Keratinocyte (primary cell): ENCODE data around the gene IRAK3. TPM values are rescaled to one million over a fixed set of nuclear protein-coding genes. Genes with fewer than 3 reads are reported as not detected.

ENCODE experiments used
- DNase-seq: peaks from one replicate; pipeline ENCODE4 v3.0.0-alpha.2; 2011; ENCODE audit warnings: low read depth, missing footprints, low spot score
- FAIRE-seq: peaks from 2 replicates; lab custom pipeline; 2011; peaks lifted over from hg19 to GRCh38; lab: Jason Lieb, UNC
- H2AFZ ChIP-seq: 2 replicates; pipeline ENCODE4 v1.6.0; 2012; ENCODE audit warnings: low read length, control low read depth, inconsistent platforms; ENCODE audit not compliant: control insufficient read depth
- H3K27ac ChIP-seq: 2 replicates; pipeline ENCODE4 v1.5.1; 2011; ENCODE audit warnings: low read length; ENCODE audit not compliant: control insufficient read depth, insufficient read depth
- H3K27me3 ChIP-seq: 3 replicates; pipeline ENCODE4 v1.6.0; 2011; ENCODE audit warnings: low read length; ENCODE audit not compliant: control insufficient read depth, insufficient read depth; ENCODE audit errors: extremely low read depth
- H3K36me3 ChIP-seq, 2 experiments: 2 replicates in 1 of 2; 3 replicates in 1 of 2; pipeline ENCODE4 v1.5.1; 2011; ENCODE audit warnings: low read length in 2 of 2, mild to moderate bottlenecking in 1 of 2; ENCODE audit not compliant: control insufficient read depth in 2 of 2, insufficient read depth in 2 of 2; ENCODE audit errors: extremely low read depth in 1 of 2
- H3K4me1 ChIP-seq: 3 replicates; pipeline ENCODE4 v1.5.1; 2011; ENCODE audit warnings: low read length; ENCODE audit not compliant: control insufficient read depth, insufficient read depth; ENCODE audit errors: extremely low read depth
- H3K4me2 ChIP-seq: 3 replicates; pipeline ENCODE4 v1.6.0; 2011; ENCODE audit warnings: low read depth, low read length; ENCODE audit not compliant: control insufficient read depth, insufficient read depth; ENCODE audit errors: extremely low read depth
- H3K4me3 ChIP-seq, 3 experiments: fragments of 200-600 bp in 1 of 3; sonication (generic) in 1 of 3; 2 replicates in 2 of 3; 3 replicates in 1 of 3; pipeline ENCODE4 v1.5.1; 2011 to 2016; ENCODE audit warnings: low read length in 3 of 3, mild to moderate bottlenecking in 3 of 3, control low read depth in 2 of 3, inconsistent platforms in 1 of 3, low read depth in 1 of 3, mixed read lengths in 1 of 3, mixed run types in 1 of 3, moderate library complexity in 1 of 3; ENCODE audit not compliant: control insufficient read depth in 2 of 3, insufficient read depth in 2 of 3; ENCODE audit errors: extremely low read depth in 1 of 3
- H3K79me2 ChIP-seq: 2 replicates; pipeline ENCODE4 v1.6.0; 2012; ENCODE audit warnings: low read length; ENCODE audit not compliant: control insufficient read depth, insufficient read depth
- H3K9ac ChIP-seq: 3 replicates; pipeline ENCODE4 v1.6.0; 2011; ENCODE audit warnings: low read length; ENCODE audit not compliant: control insufficient read depth, insufficient read depth; ENCODE audit errors: extremely low read depth
- H3K9me1 ChIP-seq: 3 replicates; pipeline ENCODE4 v1.6.0; 2011; ENCODE audit warnings: low read length; ENCODE audit not compliant: control insufficient read depth, insufficient read depth; ENCODE audit errors: extremely low read depth
- H3K9me3 ChIP-seq: 2 replicates; pipeline ENCODE4 v1.5.1; 2012; ENCODE audit warnings: low read depth, low read length; ENCODE audit not compliant: control insufficient read depth
- H4K20me1 ChIP-seq: 3 replicates; pipeline ENCODE4 v1.6.0; 2011; ENCODE audit warnings: low read length; ENCODE audit not compliant: control insufficient read depth, insufficient read depth; ENCODE audit errors: extremely low read depth
- EZH2 ChIP-seq: IDR thresholded peaks from one replicate; pipeline ENCODE4 v1.6.1; 2012; ENCODE audit warnings: inconsistent platforms, mild to moderate bottlenecking, low read length, moderate library complexity
- dilution Hi-C: fragments of 300-500 bp; cut with MboI; formaldehyde crosslinking; loops from one replicate; pipeline ENCODE4 v1.7.0; 2020; ENCODE audit warnings: low sequenced_read_pairs; ENCODE audit not compliant: extremely low pct_ligation_motif_present
- polyA plus RNA-seq, 5 experiments: library from polyadenylated mRNA; depleted of rRNA in 3 of 5; stranded (reverse) in 3 of 5; stranded (forward) in 1 of 5; unstranded in 1 of 5; fragments of >200 nt; gene quantifications; 1 replicate in 1 of 5; 2 replicates in 3 of 5; 3 replicates in 1 of 5; pipeline versions ENCODE4 v1.2.1 to v1.2.3, GENCODE V29; 2011 to 2012; ENCODE audit warnings: missing spikeins in 2 of 5, low read depth in 1 of 5, low replicate concordance in 1 of 5
- TF ChIP-seq, protein P1 (sequence below), 3 experiments: IDR thresholded peaks in 1 of 3; conservative IDR thresholded peaks in 1 of 3; optimal IDR thresholded peaks in 1 of 3; 2 replicates in 2 of 3; 3 replicates in 1 of 3; pipeline versions ENCODE3 to v1.5.1; 2011; ENCODE audit warnings: low read length in 3 of 3, mild to moderate bottlenecking in 3 of 3, moderate library complexity in 2 of 3, control low read depth in 1 of 3, inconsistent platforms in 1 of 3; ENCODE audit not compliant: insufficient read depth in 2 of 3; ENCODE audit errors: extremely low read depth in 1 of 3

Gene IRAK3
- polyA plus RNA-seq, 1 donor (not counting 4 experiments of a cell fraction or from before 2014, with no cell fraction given), result 0.07 TPM

DNA sequence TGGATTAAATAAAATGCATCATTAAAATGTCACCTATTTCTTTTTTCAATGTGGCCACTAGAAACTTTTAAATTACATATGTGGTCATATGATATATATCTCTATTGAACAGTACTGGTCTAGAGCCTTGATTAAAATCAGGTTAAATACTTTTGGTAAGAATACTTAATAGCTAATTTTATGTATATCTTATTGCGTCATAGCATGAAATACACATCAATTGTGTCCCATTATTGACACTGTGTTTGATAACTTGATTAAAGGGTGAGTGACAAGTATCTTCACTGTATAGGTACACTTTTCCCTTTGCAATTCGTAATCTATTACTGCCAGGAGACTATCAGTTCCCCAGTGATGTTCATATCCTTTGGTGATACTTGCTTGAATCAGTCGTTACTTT lies 108.9 kb downstream of the IRAK3 start:
- Histone ChIP-seq H3K27ac (no peak overlapping the region), H2AFZ (no peak overlapping the region), H3K27me3 (peaks cover 8% of the 10 kb centered on the region), H4K20me1 (no peaks in the 10 kb centered on the region), H3K9me1 (no peaks in the 10 kb centered on the region), H3K9me3 (no peaks in the 10 kb centered on the region), H3K79me2 (no peaks in the 10 kb centered on the region), H3K36me3 (no peaks in the 10 kb centered on the region), H3K4me3 (no peak overlapping the region), H3K9ac (no peak overlapping the region), H3K4me2 (no peak overlapping the region), H3K4me1 (no peaks in the 10 kb centered on the region)
- dilution Hi-C loops, result no loop called here
- DNase-seq, result no peak
- TF ChIP-seq, protein P1, sequence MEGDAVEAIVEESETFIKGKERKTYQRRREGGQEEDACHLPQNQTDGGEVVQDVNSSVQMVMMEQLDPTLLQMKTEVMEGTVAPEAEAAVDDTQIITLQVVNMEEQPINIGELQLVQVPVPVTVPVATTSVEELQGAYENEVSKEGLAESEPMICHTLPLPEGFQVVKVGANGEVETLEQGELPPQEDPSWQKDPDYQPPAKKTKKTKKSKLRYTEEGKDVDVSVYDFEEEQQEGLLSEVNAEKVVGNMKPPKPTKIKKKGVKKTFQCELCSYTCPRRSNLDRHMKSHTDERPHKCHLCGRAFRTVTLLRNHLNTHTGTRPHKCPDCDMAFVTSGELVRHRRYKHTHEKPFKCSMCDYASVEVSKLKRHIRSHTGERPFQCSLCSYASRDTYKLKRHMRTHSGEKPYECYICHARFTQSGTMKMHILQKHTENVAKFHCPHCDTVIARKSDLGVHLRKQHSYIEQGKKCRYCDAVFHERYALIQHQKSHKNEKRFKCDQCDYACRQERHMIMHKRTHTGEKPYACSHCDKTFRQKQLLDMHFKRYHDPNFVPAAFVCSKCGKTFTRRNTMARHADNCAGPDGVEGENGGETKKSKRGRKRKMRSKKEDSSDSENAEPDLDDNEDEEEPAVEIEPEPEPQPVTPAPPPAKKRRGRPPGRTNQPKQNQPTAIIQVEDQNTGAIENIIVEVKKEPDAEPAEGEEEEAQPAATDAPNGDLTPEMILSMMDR (optimal IDR thresholded peaks at IDR 0.05 in 1 of 3, IDR thresholded peaks at IDR 0.05 in 1 of 3, conservative IDR thresholded peaks at IDR 0.05 in 1 of 3; ENCODE audit: extremely low read depth in 1 of 3, insufficient read depth in 2 of 3, low read length in 3 of 3), result no peak
- TF ChIP-seq EZH2, result no peak
- no peak for FAIRE-seq

DNA sequence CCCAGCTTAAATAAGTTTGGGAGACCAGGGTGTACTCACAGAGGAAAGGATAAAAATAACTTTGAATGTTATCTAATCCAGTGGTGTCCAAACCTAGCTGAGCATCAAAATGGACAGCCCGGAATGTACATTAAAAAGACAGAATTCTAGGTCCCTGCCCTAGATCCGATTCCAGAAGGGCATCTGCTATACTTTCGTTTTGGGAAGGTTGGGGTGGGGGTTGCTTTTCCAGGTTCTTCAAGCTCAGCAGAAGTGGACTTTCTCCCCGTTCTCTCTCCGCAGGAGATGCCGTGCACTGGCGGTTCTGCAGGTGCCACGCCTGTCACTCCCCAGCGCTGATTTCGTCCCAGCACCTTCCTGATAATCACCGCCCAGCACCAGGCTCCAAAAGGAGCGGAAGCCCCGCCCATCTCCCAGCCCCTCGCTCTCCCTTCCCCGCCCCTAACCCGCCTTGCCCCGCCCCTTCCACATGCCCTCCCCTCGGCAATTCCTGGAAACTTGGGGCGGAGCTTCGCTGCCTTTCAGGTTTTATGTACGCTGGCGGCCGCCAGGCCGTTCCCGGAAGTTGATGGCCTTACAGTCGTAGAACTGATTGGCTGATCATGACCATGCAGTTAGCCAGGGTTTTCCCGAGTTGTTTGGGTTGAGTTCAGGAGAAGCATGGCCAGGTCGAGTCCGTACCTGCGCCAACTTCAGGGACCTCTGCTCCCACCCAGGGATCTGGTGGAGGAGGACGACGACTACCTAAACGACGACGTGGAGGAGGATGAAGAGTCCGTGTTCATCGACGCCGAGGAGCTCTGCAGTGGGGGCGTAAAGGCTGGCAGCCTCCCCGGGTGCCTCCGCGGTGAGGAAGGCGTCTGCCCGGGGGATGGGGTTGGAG lies 113.2 kb downstream of the IRAK3 start, which contains the start of gene HELB:
Gene HELB, plus strand, starts transcription at position 550 of the 883 bp plus-strand sequence. Its CDS starts 111 bp downstream, at position 661.
- no peak for TF ChIP-seq EZH2
- TF ChIP-seq, protein P1 (optimal IDR thresholded peaks at IDR 0.05 in 1 of 3, IDR thresholded peaks at IDR 0.05 in 1 of 3, conservative IDR thresholded peaks at IDR 0.05 in 1 of 3; ENCODE audit: extremely low read depth in 1 of 3, insufficient read depth in 2 of 3, low read length in 3 of 3), result no peak
- peak within 1 kb of the TSS; percentile 86 to 98 (median 92) for H3K4me3 ChIP-seq
- no peaks in the 10 kb centered on the region for H3K36me3 ChIP-seq
- peak within 1 kb of the TSS; percentile 100 for H2AFZ ChIP-seq
- H4K20me1 ChIP-seq, result no peaks in the 10 kb centered on the region
- H3K27me3 ChIP-seq, result peaks cover 8% of the 10 kb centered on the region
- no peaks in the 10 kb centered on the region for H3K9me1 ChIP-seq
- FAIRE-seq (peak; percentile 90), DNase-seq (peak; percentile 72)
- peak within 1 kb of the TSS; percentile 95 for H3K9ac ChIP-seq
- H3K4me2 ChIP-seq, result peak within 1 kb of the TSS; percentile 94
- no peaks in the 10 kb centered on the region for H3K9me3 ChIP-seq
- no peaks in the 10 kb centered on the region for H3K4me1 ChIP-seq
- peak within 1 kb of the TSS; percentile 93 for H3K27ac ChIP-seq
- H3K79me2 ChIP-seq, result no peaks in the 10 kb centered on the region
- dilution Hi-C loops, result no loop called here
